Effector memory CD8-positive, alpha-beta T cell (primary cell): Measurements from ENCODE around the gene BTNL2.

Experiments
- ATAC-seq: fragments of 150-1000 bp; cut with Tn5 transposase; replicated peaks from 2 replicates; pipeline ENCODE4 v1.10.0; 2021; ENCODE audit warnings: mild to moderate bottlenecking, moderate library complexity
- DNase-seq, 3 experiments: peaks; one replicate each; pipeline ENCODE4 v3.0.0; 2021
- H3K27ac Mint-ChIP-seq, 2 donors: one replicate each; pipeline ENCODE4 v1.8.0; 2022; ENCODE audit warnings: mild to moderate bottlenecking in 2 of 2, mixed read lengths in 2 of 2, moderate library complexity in 2 of 2
- H3K27me3 Mint-ChIP-seq, 2 donors: one replicate each; pipeline ENCODE4 v1.8.0; 2022; ENCODE audit warnings: mixed read lengths in 2 of 2
- H3K36me3 Mint-ChIP-seq: one replicate; pipeline ENCODE4 v1.8.0; 2022; ENCODE audit warnings: mild to moderate bottlenecking, moderate library complexity, mixed read lengths; ENCODE audit not compliant: insufficient read depth
- H3K4me1 Mint-ChIP-seq, 2 donors: one replicate each; pipeline ENCODE4 v1.8.0; 2022; ENCODE audit warnings: low read depth in 2 of 2, mixed read lengths in 2 of 2
- H3K4me3 Mint-ChIP-seq, 2 donors: one replicate each; pipeline ENCODE4 v1.8.0; 2022; ENCODE audit warnings: mild to moderate bottlenecking in 2 of 2, mixed read lengths in 2 of 2, moderate library complexity in 2 of 2
- H3K9me3 Mint-ChIP-seq, 2 donors: one replicate each; pipeline ENCODE4 v1.8.0; 2022; ENCODE audit warnings: mixed read lengths in 2 of 2

Gene BTNL2

GRCh38 chr6:32405656-32406055 lies 1.3 kb downstream of the BTNL2 start:
- H3K4me3 Mint-ChIP-seq = no peak overlapping the region
- no peaks in the 10 kb centered on the region for H3K4me1 Mint-ChIP-seq
- peaks cover 63 to 78% of the 10 kb centered on the region in 2 donors for H3K27me3 Mint-ChIP-seq
- no peak for DNase-seq
- H3K9me3 Mint-ChIP-seq = no peaks in the 10 kb centered on the region
- no peak overlapping the region for H3K27ac Mint-ChIP-seq
- H3K36me3 Mint-ChIP-seq = no peaks in the 10 kb centered on the region
- ATAC-seq = no peak

GRCh38 chr6:32402812-32403211 lies 4.2 kb downstream of the BTNL2 start:
- ATAC-seq (no peak), DNase-seq (no peak)
- Mint-ChIP-seq H3K9me3 (no peaks in the 10 kb centered on the region), H3K36me3 (no peaks in the 10 kb centered on the region), H3K27me3 (peaks cover 67 to 83% of the 10 kb centered on the region in 2 donors), H3K27ac (no peak overlapping the region), H3K4me3 (no peak overlapping the region), H3K4me1 (no peaks in the 10 kb centered on the region)

- H3K4me1 Mint-ChIP-seq = no peaks in the 10 kb centered on the region
- H3K36me3 Mint-ChIP-seq = no peaks in the 10 kb centered on the region
- ATAC-seq = no peak
- H3K4me3 Mint-ChIP-seq = no peak overlapping the region
- H3K27ac Mint-ChIP-seq = no peak overlapping the region
- peaks cover 54 to 70% of the 10 kb centered on the region in 2 donors for H3K27me3 Mint-ChIP-seq
- H3K9me3 Mint-ChIP-seq = no peaks in the 10 kb centered on the region
- no peak for DNase-seq
These were observed 5.6 kb downstream of the BTNL2 start for GRCh38 chr6:32401284-32401963.

GRCh38 chr6:32397252-32397920 lies 9.6 kb downstream of the BTNL2 start:
- peaks cover 48 to 70% of the 10 kb centered on the region in 2 donors for H3K27me3 Mint-ChIP-seq
- no peak overlapping the region for H3K27ac Mint-ChIP-seq
- no peak for ATAC-seq
- no peak overlapping the region for H3K4me3 Mint-ChIP-seq
- H3K9me3 Mint-ChIP-seq = no peaks in the 10 kb centered on the region
- no peaks in the 10 kb centered on the region for H3K36me3 Mint-ChIP-seq
- no peak for DNase-seq
- no peaks in the 10 kb centered on the region for H3K4me1 Mint-ChIP-seq

GRCh38 chr6:32396028-32396427 lies 11.0 kb downstream of the BTNL2 start:
- no peaks in the 10 kb centered on the region for H3K9me3 Mint-ChIP-seq
- no peak overlapping the region for H3K4me3 Mint-ChIP-seq
- no peaks in the 10 kb centered on the region for H3K36me3 Mint-ChIP-seq
- H3K27ac Mint-ChIP-seq = no peak overlapping the region
- ATAC-seq (no peak), DNase-seq (no peak)
- peaks cover 43 to 62% of the 10 kb centered on the region in 2 donors for H3K27me3 Mint-ChIP-seq
- H3K4me1 Mint-ChIP-seq = no peaks in the 10 kb centered on the region

GRCh38 chr6:32393665-32394420 lies 13.1 kb downstream of the BTNL2 start:
- no peak for ATAC-seq
- no peak overlapping the region for H3K27ac Mint-ChIP-seq

GRCh38 chr6:32391505-32391904 lies 15.5 kb downstream of the BTNL2 start:
- no peak for DNase-seq
- ATAC-seq = no peak
- Mint-ChIP-seq H3K27ac (no peak overlapping the region), H3K4me1 (no peaks in the 10 kb centered on the region), H3K4me3 (no peak overlapping the region), H3K27me3 (peaks cover 54 to 79% of the 10 kb centered on the region in 2 donors), H3K9me3 (no peaks in the 10 kb centered on the region), H3K36me3 (no peaks in the 10 kb centered on the region)

More at GRCh38 chr6:32393665-32394420, 13.1 kb downstream of the BTNL2 start:
- DNase-seq = no peak
- no peaks in the 10 kb centered on the region for H3K9me3 Mint-ChIP-seq
- peaks cover 37 to 61% of the 10 kb centered on the region in 2 donors for H3K27me3 Mint-ChIP-seq
- H3K4me3 Mint-ChIP-seq = no peak overlapping the region
- H3K36me3 Mint-ChIP-seq = no peaks in the 10 kb centered on the region
- H3K4me1 Mint-ChIP-seq = no peaks in the 10 kb centered on the region

- ATAC-seq (no peak), DNase-seq (no peak)
- Mint-ChIP-seq H3K27me3 (peaks cover 38 to 48% of the 10 kb centered on the region in 2 donors), H3K9me3 (no peaks in the 10 kb centered on the region), H3K36me3 (no peaks in the 10 kb centered on the region), H3K4me1 (no peaks in the 10 kb centered on the region), H3K4me3 (no peak overlapping the region), H3K27ac (no peak overlapping the region)
These were observed 19.2 kb downstream of the BTNL2 start for GRCh38 chr6:32387589-32388340.

- H3K27me3 Mint-ChIP-seq = peaks cover 34 to 43% of the 10 kb centered on the region in 2 donors
- no peaks in the 10 kb centered on the region for H3K36me3 Mint-ChIP-seq
- H3K4me3 Mint-ChIP-seq = no peak overlapping the region
- ATAC-seq (no peak), DNase-seq (no peak)
- H3K27ac Mint-ChIP-seq = no peak overlapping the region
- H3K9me3 Mint-ChIP-seq = no peaks in the 10 kb centered on the region
- H3K4me1 Mint-ChIP-seq = no peaks in the 10 kb centered on the region
These were observed 20.9 kb downstream of the BTNL2 start for GRCh38 chr6:32386040-32386439.

GRCh38 chr6:32382757-32383420 lies 24.1 kb downstream of the BTNL2 start:
- H3K9me3 Mint-ChIP-seq = no peaks in the 10 kb centered on the region
- H3K27me3 Mint-ChIP-seq = peaks cover 22 to 30% of the 10 kb centered on the region in 2 donors
- H3K27ac Mint-ChIP-seq = no peak overlapping the region
- ATAC-seq (no peak), DNase-seq (no peak)
- H3K4me1 Mint-ChIP-seq = no peaks in the 10 kb centered on the region
- no peak overlapping the region for H3K4me3 Mint-ChIP-seq
- no peaks in the 10 kb centered on the region for H3K36me3 Mint-ChIP-seq

- H3K27me3 Mint-ChIP-seq = peaks cover 30 to 38% of the 10 kb centered on the region in 2 donors
- H3K4me3 Mint-ChIP-seq = no peak overlapping the region
- H3K36me3 Mint-ChIP-seq = peaks cover 2% of the 10 kb centered on the region
- no peaks in the 10 kb centered on the region for H3K9me3 Mint-ChIP-seq
- ATAC-seq = no peak
- no peaks in the 10 kb centered on the region for H3K4me1 Mint-ChIP-seq
- DNase-seq = no peak
- H3K27ac Mint-ChIP-seq = no peak overlapping the region
These were observed 27.4 kb downstream of the BTNL2 start for GRCh38 chr6:32379545-32379944.

- Mint-ChIP-seq H3K4me3 (no peak overlapping the region), H3K27ac (no peak overlapping the region), H3K27me3 (peaks cover 55 to 56% of the 10 kb centered on the region in 2 donors), H3K9me3 (no peaks in the 10 kb centered on the region), H3K36me3 (peaks cover 2% of the 10 kb centered on the region), H3K4me1 (no peaks in the 10 kb centered on the region)
- no peak for DNase-seq
- no peak for ATAC-seq
These were observed 31.0 kb downstream of the BTNL2 start for GRCh38 chr6:32375739-32376529.
